ENCODE data around the gene FAM136A. TPM values are rescaled to one million over a fixed set of nuclear protein-coding genes. Genes with fewer than 3 reads are reported as not detected.
"Not testable (repeated sequence)": the region's sequence is repeated elsewhere in the genome, so short reads cannot be mapped to it uniquely, and the experiment has no call there.

FAM136A gene
- total and polyA plus RNA-seq, 10 of the 15 experiments (the other 5 are each of a cell fraction or from before 2014, with no cell fraction given): 69.3 to 173 (median 107) TPM

DNA sequence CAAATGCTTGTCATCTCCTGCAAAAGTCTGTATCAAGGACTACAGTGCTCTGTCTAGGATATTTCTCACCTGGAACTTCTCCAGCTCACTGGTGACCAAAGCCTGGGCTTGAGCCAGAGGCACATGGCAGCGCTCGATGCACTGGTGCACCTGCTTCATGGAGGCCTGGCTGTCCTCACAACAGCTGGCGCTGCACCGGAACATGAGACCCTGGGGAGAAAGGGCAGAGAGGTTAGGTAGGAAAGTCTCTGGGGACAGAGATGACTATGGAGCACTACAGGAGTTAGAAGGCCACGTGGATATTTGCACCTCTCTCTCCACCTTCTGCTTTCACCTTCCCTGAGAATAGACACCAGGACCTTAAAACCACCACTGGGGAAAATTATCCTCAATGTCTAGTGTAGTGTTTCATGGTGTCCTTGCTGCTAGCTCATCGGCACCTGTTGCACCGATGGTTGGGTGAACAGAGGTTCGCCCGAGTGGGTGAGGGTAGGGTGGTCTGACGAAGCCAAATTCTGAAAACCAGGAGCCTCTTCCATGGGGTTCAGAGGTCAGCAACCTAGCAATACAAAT, 1.0 kb downstream of the FAM136A start (continued):
- TF ChIP-seq ZBTB4 (CRISPR knock-in tag; IDR thresholded peaks at IDR 0.05): no peak
- no peak for TF ChIP-seq NFIC (IDR thresholded peaks at IDR 0.05; ENCODE audit: low read depth, low read length)
- TF ChIP-seq RAD21 (IDR thresholded peaks at IDR 0.05; ENCODE audit: insufficient read depth, low read depth, low read length): no peak
- peak in 1 of 2 experiments; percentile 8; a peak in 1 of 4 replicates for TF ChIP-seq IKZF2 (IDR thresholded peaks at IDR 0.05)
- TF ChIP-seq IKZF1 (conservative IDR thresholded peaks at IDR 0.05): peak; percentile 40; the same call in 1 of the 2 replicates
- 0 out of 2 replicates have a peak, but pooled peaks have one; percentile 32 for TF ChIP-seq EED (IDR thresholded peaks at IDR 0.05; ENCODE audit: low read depth)
- TF ChIP-seq NFYB (IDR thresholded peaks at IDR 0.05; ENCODE audit: insufficient read depth, low read depth, low read length): no peak

GRCh38 chr2:70297828-70298227, 4.0 kb downstream of the FAM136A start:
- H4K20me1 ChIP-seq (ENCODE audit: control insufficient read depth, insufficient read depth); H3K9ac ChIP-seq (ENCODE audit: control insufficient read depth, insufficient read depth, low read length); H3K36me3 ChIP-seq (ENCODE audit: control insufficient read depth in 2 of 2, insufficient read depth in 2 of 2, low read length in 1 of 2); ATAC-seq; H3K4me3 ChIP-seq; H3K4me1 ChIP-seq (ENCODE audit: control insufficient read depth, insufficient read depth, low read length); H3K27ac ChIP-seq (ENCODE audit: control insufficient read depth, insufficient read depth); H2AFZ ChIP-seq (ENCODE audit: control insufficient read depth, low read depth, low read length); H3K27me3 ChIP-seq (replicated peaks in 1 of 2; ENCODE audit: control insufficient read depth in 2 of 2, insufficient read depth in 2 of 2, low read length in 1 of 2); intact Hi-C loops (cut with micrococcal nuclease; ENCODE audit: unreplicated experiment); FAIRE-seq; DNase-seq (ENCODE audit: low read depth, low spot score); BruUV-seq (replicated peaks); H3K9me3 ChIP-seq (replicated peaks; ENCODE audit: control insufficient read depth, insufficient read depth, low read length); H3K4me2 ChIP-seq (ENCODE audit: control insufficient read depth, insufficient read depth); RAD21 ChIA-PET (ENCODE audit: unreplicated experiment); SMC1A ChIA-PET (ENCODE audit: uncharacterized antibody, unreplicated experiment): not testable (repeated sequence)
- POLR2A ChIA-PET: interaction anchor here (0.5 kb wide), 1 partner anchor 402 kb away, joined by 5 read pairs; no protein-coding TSS in a partner anchor
- in situ Hi-C loops (cut with MboI): loop anchor here (10.0 kb wide), 1 partner anchor 767 kb away; the partner anchor contains the start of gene NAGK
- CTCF ChIA-PET: interaction anchor here (7.0 kb wide), 1 partner anchor 385 kb away, joined by 97 read pairs; the partner anchor contains the start of gene MXD1
- WGBS (ENCODE audit: insufficient coverage, insufficient replicate concordance, low lambda C conversion rate, missing lambda C conversion rate): 14% methylated on average over 3 of the region's 4 CpGs
- peaks cover 21% of the 10 kb centered on the region for H3K79me2 ChIP-seq (ENCODE audit: control insufficient read depth, insufficient read depth, low read length)
